Measurements from ENCODE around the gene GPR162.

GPR162 gene

GRCh38 chr12:6821591-6822425, at the start of gene GPR162:
GPR162 (plus strand) TSS chr12:6821821; CDS start chr12:6823899, 2,078 bp downstream.
- DNase-seq (ENCODE audit: extremely low spot score) = peak; percentile 66
- ChIA-PET POLR2A (interaction anchor here (0.9 to 5.7 kb wide), 17 partner anchors 8 to 133 kb away, joined by 3 to 73 read pairs (median 3); partner anchors contain the start of genes CD4, CDCA3, COPS7A and LAG3), CTCF (interaction anchor here (0.6 to 2.1 kb wide), 8 partner anchors 14 to 206 kb away, joined by 3 to 15 read pairs (median 6); partner anchors contain the start of genes COPS7A and MLF2)
- TF ChIP-seq, protein P1, sequence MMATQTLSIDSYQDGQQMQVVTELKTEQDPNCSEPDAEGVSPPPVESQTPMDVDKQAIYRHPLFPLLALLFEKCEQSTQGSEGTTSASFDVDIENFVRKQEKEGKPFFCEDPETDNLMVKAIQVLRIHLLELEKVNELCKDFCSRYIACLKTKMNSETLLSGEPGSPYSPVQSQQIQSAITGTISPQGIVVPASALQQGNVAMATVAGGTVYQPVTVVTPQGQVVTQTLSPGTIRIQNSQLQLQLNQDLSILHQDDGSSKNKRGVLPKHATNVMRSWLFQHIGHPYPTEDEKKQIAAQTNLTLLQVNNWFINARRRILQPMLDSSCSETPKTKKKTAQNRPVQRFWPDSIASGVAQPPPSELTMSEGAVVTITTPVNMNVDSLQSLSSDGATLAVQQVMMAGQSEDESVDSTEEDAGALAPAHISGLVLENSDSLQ (IDR thresholded peaks at IDR 0.05) = no peak

DNA sequence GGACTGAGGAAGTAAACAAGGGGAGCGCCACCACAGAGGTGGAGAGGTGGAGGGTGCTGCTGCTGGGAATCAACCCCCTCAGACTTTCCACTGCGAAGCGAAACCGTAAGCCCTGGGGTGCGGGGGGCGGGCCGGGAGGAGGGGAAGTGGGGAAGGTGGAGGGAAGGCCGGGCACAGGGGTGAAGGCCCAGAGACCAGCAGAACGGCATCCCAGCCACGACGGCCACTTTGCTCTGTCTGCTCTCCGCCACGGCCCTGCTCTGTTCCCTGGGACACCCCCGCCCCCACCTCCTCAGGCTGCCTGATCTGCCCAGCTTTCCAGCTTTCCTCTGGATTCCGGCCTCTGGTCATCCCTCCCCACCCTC, 49.3 kb upstream of the GPR162 start, which contains the start of gene LAG3:
TSS of gene LAG3 (plus strand) at position 190 of the 365 bp plus-strand sequence. CDS start 333 bp downstream, outside the sequence.
- DNase-seq (ENCODE audit: extremely low spot score) = no peak
- ChIA-PET CTCF (interaction anchor here (1.0 to 1.8 kb wide), 2 partner anchors 14 to 19 kb away, joined by 3 to 6 read pairs; partner anchors contain the start of gene MLF2), POLR2A (interaction anchor here (0.9 to 1.1 kb wide), 2 partner anchors 49 kb away, joined by 3 read pairs; partner anchors contain the start of genes COPS7A and GPR162)
- no peak for TF ChIP-seq CTBP1 (IDR thresholded peaks at IDR 0.05; ENCODE audit: borderline replicate concordance)
- TF ChIP-seq HDGF (IDR thresholded peaks at IDR 0.05; ENCODE audit: borderline replicate concordance) = no peak
- no peak for TF ChIP-seq FOXA1 (IDR thresholded peaks at IDR 0.05)
- TF ChIP-seq NFRKB (IDR thresholded peaks at IDR 0.05) = no peak
- no peak for TF ChIP-seq ARNT (IDR thresholded peaks at IDR 0.05)
- no peak for TF ChIP-seq L3MBTL2 (conservative IDR thresholded peaks at IDR 0.05)
- TF ChIP-seq, protein P1 (IDR thresholded peaks at IDR 0.05) = no peak
- no peak for TF ChIP-seq TARDBP (IDR thresholded peaks at IDR 0.05)
- TF ChIP-seq FOXM1 (IDR thresholded peaks at IDR 0.05; ENCODE audit: borderline replicate concordance) = no peak
- TF ChIP-seq ZNF384 (IDR thresholded peaks at IDR 0.05) = no peak
- no peak for TF ChIP-seq ELF4 (IDR thresholded peaks at IDR 0.05)
- TF ChIP-seq SP1 (IDR thresholded peaks at IDR 0.05) = no peak
- TF ChIP-seq BHLHE40 (IDR thresholded peaks at IDR 0.05; ENCODE audit: borderline replicate concordance) = no peak
- TF ChIP-seq FOXK2 (IDR thresholded peaks at IDR 0.05) = no peak
- TF ChIP-seq LEF1 (IDR thresholded peaks at IDR 0.05; ENCODE audit: borderline replicate concordance) = no peak
- no peak for TF ChIP-seq SUZ12 (IDR thresholded peaks at IDR 0.05)

GRCh38 chr12:6772726-6773589, 48.7 kb upstream of the GPR162 start:
- ChIA-PET CTCF (no interaction called here), POLR2A (interaction anchor here (2.9 kb wide), 1 partner anchor 20 kb away, joined by 26 read pairs; the partner anchor contains the start of gene MLF2)
- no peak for TF ChIP-seq CTBP1 (IDR thresholded peaks at IDR 0.05; ENCODE audit: borderline replicate concordance)
- DNase-seq (ENCODE audit: extremely low spot score) = no peak

GRCh38 chr12:6773590-6774351, 47.9 kb upstream of the GPR162 start:
- ChIA-PET CTCF (interaction anchor here (0.9 kb wide), 1 partner anchor 20 kb away, joined by 4 read pairs; no protein-coding TSS in a partner anchor), POLR2A (interaction anchor here (0.9 to 2.9 kb wide), 2 partner anchors 21 to 50 kb away, joined by 3 to 26 read pairs; partner anchors contain the start of genes COPS7A and MLF2)
- DNase-seq (ENCODE audit: extremely low spot score) = no peak
- TF ChIP-seq, protein P1 (IDR thresholded peaks at IDR 0.05) = no peak
- TF ChIP-seq ELF4 (IDR thresholded peaks at IDR 0.05) = no peak
- no peak for TF ChIP-seq FOXK2 (IDR thresholded peaks at IDR 0.05)
- no peak for TF ChIP-seq LEF1 (IDR thresholded peaks at IDR 0.05; ENCODE audit: borderline replicate concordance)
- no peak for TF ChIP-seq SP1 (IDR thresholded peaks at IDR 0.05)
- no peak for TF ChIP-seq TARDBP (IDR thresholded peaks at IDR 0.05)
- no peak for TF ChIP-seq ARNT (IDR thresholded peaks at IDR 0.05)
- TF ChIP-seq FOXM1 (IDR thresholded peaks at IDR 0.05; ENCODE audit: borderline replicate concordance) = no peak
- no peak for TF ChIP-seq CTBP1 (IDR thresholded peaks at IDR 0.05; ENCODE audit: borderline replicate concordance)
- no peak for TF ChIP-seq L3MBTL2 (conservative IDR thresholded peaks at IDR 0.05)
- TF ChIP-seq ZNF384 (IDR thresholded peaks at IDR 0.05) = no peak
- TF ChIP-seq NFRKB (IDR thresholded peaks at IDR 0.05) = no peak
- no peak for TF ChIP-seq HDGF (IDR thresholded peaks at IDR 0.05; ENCODE audit: borderline replicate concordance)
- no peak for TF ChIP-seq SUZ12 (IDR thresholded peaks at IDR 0.05)
- TF ChIP-seq BHLHE40 (IDR thresholded peaks at IDR 0.05; ENCODE audit: borderline replicate concordance) = no peak

DNA sequence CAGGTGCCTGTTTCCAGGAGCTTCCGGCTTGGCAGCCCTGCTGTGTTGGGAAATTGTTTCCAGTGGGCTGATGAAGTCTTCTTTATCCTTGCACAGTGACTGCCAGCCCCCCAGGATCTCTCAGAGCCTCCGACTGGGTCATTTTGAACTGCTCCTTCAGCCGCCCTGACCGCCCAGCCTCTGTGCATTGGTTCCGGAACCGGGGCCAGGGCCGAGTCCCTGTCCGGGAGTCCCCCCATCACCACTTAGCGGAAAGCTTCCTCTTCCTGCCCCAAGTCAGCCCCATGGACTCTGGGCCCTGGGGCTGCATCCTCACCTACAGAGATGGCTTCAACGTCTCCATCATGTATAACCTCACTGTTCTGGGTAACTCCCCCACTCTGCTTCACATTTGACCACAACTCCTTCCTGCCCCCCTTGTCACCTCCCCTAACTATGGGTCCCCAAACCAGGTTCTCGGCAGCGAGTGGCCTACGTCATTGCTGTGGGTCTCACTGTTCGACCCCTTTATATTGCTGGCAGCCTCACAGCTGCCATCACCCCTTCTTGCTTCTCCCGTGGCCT, 47.0 kb upstream of the GPR162 start:
- TF ChIP-seq FOXK2 (IDR thresholded peaks at IDR 0.05) = no peak
- no peak for TF ChIP-seq NFRKB (IDR thresholded peaks at IDR 0.05)
- no peak for TF ChIP-seq HDGF (IDR thresholded peaks at IDR 0.05; ENCODE audit: borderline replicate concordance)
- POLR2A ChIA-PET = interaction anchor here (0.9 to 2.9 kb wide), 2 partner anchors 22 to 51 kb away, joined by 3 to 26 read pairs; partner anchors contain the start of genes COPS7A and MLF2
- CTCF ChIA-PET = interaction anchor here (0.9 to 1.7 kb wide), 3 partner anchors 8 to 47 kb away, joined by 3 to 4 read pairs (median 3); partner anchors contain the start of genes GPR162 and PTMS
- no peak for DNase-seq (ENCODE audit: extremely low spot score)
